H1 (cell line): ENCODE results near the gene SLC15A4. TPM values are rescaled to one million over a fixed set of nuclear protein-coding genes. Genes with fewer than 3 reads are reported as not detected.

Source experiments
- CTCF ChIA-PET: fragments of 300-600 bp; sonication (Branson Sonifier 250); formaldehyde crosslinking; loops from one replicate; lab custom pipeline; 2021; ENCODE audit not compliant: partially characterized antibody; lab: Charles Lee
- POLR2A ChIA-PET: fragments of 300-600 bp; sonication (Branson Sonifier 250); formaldehyde crosslinking; loops from one replicate; lab custom pipeline; 2021; ENCODE audit warnings: inconsistent platforms; ENCODE audit not compliant: partially characterized antibody; lab: Charles Lee
- DNase-seq, 2 experiments: peaks; one replicate each; pipeline versions ENCODE4 v3.0.0 to v3.0.0-alpha.2; 2010 to 2022; ENCODE audit warnings: low spot score in 2 of 2, low read depth in 1 of 2, mixed read lengths in 1 of 2
- FAIRE-seq: peaks from 2 replicates; lab custom pipeline; 2011; peaks lifted over from hg19 to GRCh38; lab: Jason Lieb, UNC
- H2AFZ ChIP-seq: 2 replicates; pipeline ENCODE4 v1.8.1; 2012; ENCODE audit warnings: low read length, inconsistent platforms
- H2AK5ac ChIP-seq: 2 replicates; pipeline ENCODE4 v1.6.1; 2013; ENCODE audit warnings: low read depth, low read length
- H2BK120ac ChIP-seq: replicated peaks from 2 replicates; pipeline ENCODE3; 2013; ENCODE audit warnings: low read depth, low read length, inconsistent platforms
- H2BK12ac ChIP-seq: 2 replicates; pipeline ENCODE4 v1.6.1; 2013; ENCODE audit warnings: low read depth, low read length
- H2BK15ac ChIP-seq: 2 replicates; pipeline ENCODE4 v1.6.1; 2013; ENCODE audit warnings: low read length
- H2BK20ac ChIP-seq: 2 replicates; pipeline ENCODE4 v1.6.1; 2013; ENCODE audit warnings: low read length
- H2BK5ac ChIP-seq: 2 replicates; pipeline ENCODE4 v1.6.1; 2013; ENCODE audit warnings: low read depth, low read length
- H3K14ac ChIP-seq: 2 replicates; pipeline ENCODE4 v1.6.1; 2013; ENCODE audit warnings: inconsistent platforms; ENCODE audit not compliant: insufficient read length
- H3K18ac ChIP-seq: 2 replicates; pipeline ENCODE4 v1.6.1; 2013; ENCODE audit warnings: low read length; ENCODE audit errors: extremely low read depth
- H3K23ac ChIP-seq: 2 replicates; pipeline ENCODE4 v1.6.1; 2013; ENCODE audit warnings: inconsistent platforms; ENCODE audit not compliant: insufficient read length
- H3K23me2 ChIP-seq: 2 replicates; pipeline ENCODE4 v1.6.1; 2013; ENCODE audit warnings: low read depth, low read length
- H3K27ac ChIP-seq: 2 replicates; pipeline ENCODE4 v1.6.1; 2011; ENCODE audit warnings: low read depth, low read length, inconsistent platforms
- H3K27me3 ChIP-seq, 4 experiments: replicated peaks in 1 of 4; 1 replicate in 1 of 4; 2 replicates in 3 of 4; pipeline versions ENCODE4 v1.6.1 to v1.8.1; 2011 to 2013; ENCODE audit warnings: low read length in 3 of 4, mild to moderate bottlenecking in 3 of 4, inconsistent platforms in 2 of 4, mixed read lengths in 2 of 4, moderate library complexity in 1 of 4; ENCODE audit not compliant: control insufficient read depth in 3 of 4, insufficient read depth in 3 of 4; ENCODE audit errors: extremely low read depth in 1 of 4
- H3K36me3 ChIP-seq, 4 experiments: 2 replicates each; pipeline versions ENCODE4 v1.6.1 to v1.8.1; 2011 to 2013; ENCODE audit warnings: mild to moderate bottlenecking in 4 of 4, low read length in 3 of 4, moderate library complexity in 2 of 4, control low read depth in 1 of 4, inconsistent platforms in 1 of 4; ENCODE audit not compliant: insufficient read depth in 4 of 4, control insufficient read depth in 2 of 4
- H3K4ac ChIP-seq: replicated peaks from 2 replicates; pipeline ENCODE3; 2013; ENCODE audit warnings: low read length, low read depth, mixed read lengths, inconsistent platforms; ENCODE audit not compliant: insufficient read length
- H3K4me1 ChIP-seq, 4 experiments: replicated peaks in 1 of 4; 1 replicate in 1 of 4; 2 replicates in 3 of 4; pipeline versions ENCODE4 v1.6.1 to v1.8.1; 2011 to 2013; ENCODE audit warnings: low read length in 3 of 4, inconsistent platforms in 2 of 4, mixed read lengths in 1 of 4; ENCODE audit not compliant: insufficient read depth in 4 of 4, control insufficient read depth in 3 of 4
- H3K4me2 ChIP-seq, 2 experiments: 2 replicates each; pipeline versions ENCODE4 v1.6.1 to v1.8.1; 2011 to 2013; ENCODE audit warnings: low read depth in 2 of 2, low read length in 2 of 2, control low read depth in 1 of 2, inconsistent platforms in 1 of 2, mild to moderate bottlenecking in 1 of 2; ENCODE audit not compliant: insufficient read depth in 1 of 2
- H3K4me3 ChIP-seq, 4 experiments: fragments of 200-600, 300-600 bp in 1 of 4; sonication (generic), shearing (Covaris generic), sonication (Bioruptor Twin) in 1 of 4; 2 replicates each; pipeline versions ENCODE4 v1.5.1 to v1.8.1; 2011 to 2016; ENCODE audit warnings: low read length in 4 of 4, low read depth in 3 of 4, control low read depth in 2 of 4, inconsistent platforms in 2 of 4, mild to moderate bottlenecking in 2 of 4, mixed read lengths in 1 of 4, moderate library complexity in 1 of 4; ENCODE audit not compliant: insufficient read depth in 2 of 4; ENCODE audit errors: extremely low read depth in 1 of 4
- H3K56ac ChIP-seq: replicated peaks from 2 replicates; pipeline ENCODE3; 2013; ENCODE audit warnings: low read depth, mild to moderate bottlenecking, mixed read lengths, low read length, inconsistent platforms; ENCODE audit not compliant: insufficient read length
- H3K79me1 ChIP-seq: 2 replicates; pipeline ENCODE4 v1.6.1; 2013; ENCODE audit warnings: low read depth, low read length, control low read depth
- H3K79me2 ChIP-seq, 2 experiments: 2 replicates each; pipeline versions ENCODE4 v1.6.1 to v1.8.1; 2012 to 2013; ENCODE audit warnings: low read length in 2 of 2, mild to moderate bottlenecking in 2 of 2, inconsistent platforms in 1 of 2; ENCODE audit not compliant: insufficient read depth in 2 of 2, control insufficient read depth in 1 of 2
- H3K9ac ChIP-seq, 4 experiments: replicated peaks in 1 of 4; 1 replicate in 1 of 4; 2 replicates in 3 of 4; pipeline versions ENCODE4 v1.6.1 to v1.8.1; 2011 to 2013; ENCODE audit warnings: low read depth in 3 of 4, low read length in 3 of 4, control low read depth in 2 of 4, mild to moderate bottlenecking in 2 of 4, moderate library complexity in 2 of 4, inconsistent platforms in 1 of 4; ENCODE audit errors: extremely low read depth in 1 of 4
- H3K9me3 ChIP-seq, 2 experiments: 2 replicates each; pipeline versions ENCODE4 v1.6.1 to v1.8.1; 2012 to 2013; ENCODE audit warnings: mild to moderate bottlenecking in 2 of 2, moderate library complexity in 2 of 2, control low read depth in 1 of 2, inconsistent platforms in 1 of 2, low read depth in 1 of 2, low read length in 1 of 2, mixed read lengths in 1 of 2; ENCODE audit not compliant: insufficient read depth in 2 of 2
- H4K20me1 ChIP-seq, 2 experiments: replicated peaks in 1 of 2; 2 replicates each; pipeline versions ENCODE3 to v1.8.1; 2011 to 2013; ENCODE audit warnings: inconsistent platforms in 2 of 2, low read length in 2 of 2, mild to moderate bottlenecking in 1 of 2; ENCODE audit not compliant: insufficient read depth in 2 of 2, control insufficient read depth in 1 of 2
- H4K5ac ChIP-seq: 2 replicates; pipeline ENCODE4 v1.6.1; 2013; ENCODE audit warnings: low read length, low read depth, mixed read lengths, inconsistent platforms; ENCODE audit not compliant: insufficient read length
- H4K8ac ChIP-seq: 2 replicates; pipeline ENCODE4 v1.8.0; 2013; ENCODE audit warnings: mild to moderate bottlenecking, moderate library complexity, low read length, inconsistent platforms; ENCODE audit not compliant: insufficient read depth; ENCODE audit errors: extremely low read depth
- H4K91ac ChIP-seq: replicated peaks from 2 replicates; pipeline ENCODE3; 2013; ENCODE audit warnings: low read length, mixed read lengths, inconsistent platforms; ENCODE audit not compliant: insufficient read length
- BRCA1 ChIP-seq: IDR thresholded peaks from 2 replicates; pipeline ENCODE4 v1.6.1; 2012; ENCODE audit warnings: low read depth, low read length, improper control_type of control experiment
- CHD1 ChIP-seq: IDR thresholded peaks from 2 replicates; pipeline ENCODE4 v1.6.1; 2012; ENCODE audit warnings: low read depth, low read length, improper control_type of control experiment
- CHD2 ChIP-seq: IDR thresholded peaks from 2 replicates; pipeline ENCODE4 v1.6.1; 2012; ENCODE audit warnings: low read length, improper control_type of control experiment
- KDM4A ChIP-seq: IDR thresholded peaks from one replicate; pipeline ENCODE4 v1.7.1; 2012; ENCODE audit warnings: low read depth, mild to moderate bottlenecking, moderate library complexity, low read length, inconsistent platforms; ENCODE audit not compliant: severe bottlenecking
- KDM5A ChIP-seq: fragments of 200-600 bp; IDR thresholded peaks from 2 replicates; pipeline ENCODE4 v1.7.1; 2012; ENCODE audit warnings: mild to moderate bottlenecking, low read length, inconsistent platforms, mixed read lengths
- PHF8 ChIP-seq: fragments of 200-600 bp; sonication (generic); conservative IDR thresholded peaks from 2 replicates; pipeline ENCODE4 v1.7.1; 2012; ENCODE audit warnings: low read depth, mild to moderate bottlenecking, inconsistent platforms, low read length, moderate library complexity
- RNF2 ChIP-seq: fragments of 200-900, 300-1000 bp; sonication (generic); IDR thresholded peaks from 2 replicates; pipeline ENCODE4 v1.7.1; 2016; ENCODE audit warnings: borderline replicate concordance, low read depth, mild to moderate bottlenecking, antibody characterized with exemption, low read length; ENCODE audit not compliant: poor library complexity, severe bottlenecking; ENCODE audit errors: missing control alignments
- SP2 ChIP-seq: IDR thresholded peaks from 2 replicates; pipeline ENCODE4 v1.6.1; 2012; ENCODE audit warnings: mild to moderate bottlenecking, low read length, inconsistent platforms
- SP4 ChIP-seq: IDR thresholded peaks from 2 replicates; pipeline ENCODE4 v1.6.1; 2012; ENCODE audit warnings: low read length, inconsistent platforms
- TAF1 ChIP-seq: IDR thresholded peaks from 2 replicates; pipeline ENCODE4 v1.6.1; 2011; ENCODE audit warnings: mild to moderate bottlenecking, low read depth, low read length
- YY1 ChIP-seq: IDR thresholded peaks from 2 replicates; pipeline ENCODE4 v1.6.1; 2011; ENCODE audit warnings: low read depth, mild to moderate bottlenecking, low read length
- WGBS, 2 experiments: shearing (Covaris generic) in 1 of 2; methylation state at CpG; one replicate each; pipeline versions ENCODE4 v1.1.6 to v1.1.7; 2013 to 2015; ENCODE audit warnings: low lambda C conversion rate in 2 of 2, mixed read lengths in 2 of 2, inconsistent platforms in 1 of 2, low coverage in 1 of 2, missing lambda C conversion rate in 1 of 2; ENCODE audit not compliant: insufficient replicate concordance in 2 of 2, insufficient coverage in 1 of 2, insufficient read length in 1 of 2; ENCODE audit errors: extremely low coverage in 1 of 2, missing lambda C conversion rate in 1 of 2; 5-methylcytosine and 5-hydroxymethylcytosine counted together
- polyA plus RNA-seq, 7 experiments: library from polyadenylated mRNA; depleted of rRNA in 3 of 7; stranded (reverse) in 5 of 7; unstranded in 2 of 7; fragments of >200 nt in 5 of 7; fragments of 200-250 nt in 2 of 7; gene quantifications; 1 replicate in 5 of 7; 2 replicates in 1 of 7; 4 replicates in 1 of 7; pipeline versions ENCODE4 v1.2.1 to v1.2.3, GENCODE V29; 2011 to 2013; ENCODE audit warnings: missing spikeins in 2 of 7, mixed read lengths in 2 of 7
- total RNA-seq: library from RNA; stranded (reverse); fragmentation: NEBNext Ultra II Directional; extraction: Animal tissue kit (Norgen Biotek cat#: 25700); gene quantifications from 2 replicates; pipeline ENCODE4 v1.2.1, GENCODE V29; 2021
- TF ChIP-seq, protein P1 (sequence below): IDR thresholded peaks from 2 replicates; pipeline ENCODE4 v1.6.1; 2012; ENCODE audit warnings: low read length, inconsistent platforms

The SLC15A4 gene
- total and polyA plus RNA-seq, 2 of the 8 experiments (the other 6 are each of a cell fraction or from before 2014, with no cell fraction given): 22.7 to 26.6 TPM

GRCh38 chr12:128784030-128784760, 39.6 kb downstream of the SLC15A4 start:
- Histone ChIP-seq H2AFZ (no peak overlapping the region), H4K5ac (no peak overlapping the region), H3K4me2 (no peak overlapping the region), H3K36me3 (no peaks in the 10 kb centered on the region), H3K23ac (no peak overlapping the region), H4K20me1 (no peaks in the 10 kb centered on the region), H3K23me2 (no peaks in the 10 kb centered on the region), H2BK5ac (no peak overlapping the region), H3K14ac (no peak overlapping the region), H3K27me3 (no peaks in the 10 kb centered on the region), H2BK12ac (no peak overlapping the region), H3K79me2 (no peaks in the 10 kb centered on the region), H2AK5ac (no peak overlapping the region), H3K9me3 (peaks cover 0 to 4% of the 10 kb centered on the region in 2 experiments; a peak in 2 of 4 replicates), H3K56ac (no peak overlapping the region), H3K4me1 (peaks cover 0 to 3% (median under 1%) of the 10 kb centered on the region in 4 experiments; a peak in 2 of 7 replicates), H4K8ac (no peak overlapping the region), H3K79me1 (no peaks in the 10 kb centered on the region), H2BK15ac (no peak overlapping the region), H3K4me3 (no peak overlapping the region), H4K91ac (no peak overlapping the region), H2BK120ac (no peak overlapping the region), H3K18ac (no peak overlapping the region), H2BK20ac (no peak overlapping the region), H3K4ac (no peak overlapping the region), H3K9ac (no peak overlapping the region), H3K27ac (no peak overlapping the region)
- ChIA-PET POLR2A (no interaction called here), CTCF (interaction anchor here (0.7 to 4.5 kb wide), 10 partner anchors 11 to 185 kb away, joined by 3 to 47 read pairs (median 4); no protein-coding TSS in a partner anchor)
- DNase-seq (no peak), FAIRE-seq (no peak)
- WGBS, 2 experiments: 86% methylated on average over 13 of the region's 13 CpGs; no CpG with 5 or more reads in 1 of the 2 experiments
- TF ChIP-seq RNF2: no peak
- TF ChIP-seq YY1: no peak
- TF ChIP-seq PHF8: no peak
- no peak for TF ChIP-seq TAF1
- TF ChIP-seq CHD2: no peak
- TF ChIP-seq CHD1: no peak
- no peak for TF ChIP-seq SP4
- no peak for TF ChIP-seq KDM4A
- TF ChIP-seq BRCA1: no peak
- TF ChIP-seq SP2: no peak
- TF ChIP-seq, protein P1, sequence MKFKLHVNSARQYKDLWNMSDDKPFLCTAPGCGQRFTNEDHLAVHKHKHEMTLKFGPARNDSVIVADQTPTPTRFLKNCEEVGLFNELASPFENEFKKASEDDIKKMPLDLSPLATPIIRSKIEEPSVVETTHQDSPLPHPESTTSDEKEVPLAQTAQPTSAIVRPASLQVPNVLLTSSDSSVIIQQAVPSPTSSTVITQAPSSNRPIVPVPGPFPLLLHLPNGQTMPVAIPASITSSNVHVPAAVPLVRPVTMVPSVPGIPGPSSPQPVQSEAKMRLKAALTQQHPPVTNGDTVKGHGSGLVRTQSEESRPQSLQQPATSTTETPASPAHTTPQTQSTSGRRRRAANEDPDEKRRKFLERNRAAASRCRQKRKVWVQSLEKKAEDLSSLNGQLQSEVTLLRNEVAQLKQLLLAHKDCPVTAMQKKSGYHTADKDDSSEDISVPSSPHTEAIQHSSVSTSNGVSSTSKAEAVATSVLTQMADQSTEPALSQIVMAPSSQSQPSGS: no peak
- TF ChIP-seq KDM5A: no peak
